Germinal center (tissue), 1 donor: ENCODE measurements around the gene VTI1A.
"Not testable (repeated sequence)": the region's sequence is repeated elsewhere in the genome, so short reads cannot be mapped to it uniquely, and the experiment has no call there.

Source experiments
- DNase-seq: peaks from one replicate; pipeline ENCODE4 v3.0.0; 2012; ENCODE audit warnings: mixed read lengths, low spot score

VTI1A gene

GRCh38 chr10:112446855-112447619 lies at the start of gene VTI1A, which contains the start of gene ZDHHC6:
Gene VTI1A (plus strand): TSS chr10:112447215. CDS start chr10:112447374, 159 bp downstream.
Gene ZDHHC6 (minus strand): TSS chr10:112446914. CDS start chr10:112445436, 1,478 bp downstream.
- peak; percentile 78 for DNase-seq

DNA sequence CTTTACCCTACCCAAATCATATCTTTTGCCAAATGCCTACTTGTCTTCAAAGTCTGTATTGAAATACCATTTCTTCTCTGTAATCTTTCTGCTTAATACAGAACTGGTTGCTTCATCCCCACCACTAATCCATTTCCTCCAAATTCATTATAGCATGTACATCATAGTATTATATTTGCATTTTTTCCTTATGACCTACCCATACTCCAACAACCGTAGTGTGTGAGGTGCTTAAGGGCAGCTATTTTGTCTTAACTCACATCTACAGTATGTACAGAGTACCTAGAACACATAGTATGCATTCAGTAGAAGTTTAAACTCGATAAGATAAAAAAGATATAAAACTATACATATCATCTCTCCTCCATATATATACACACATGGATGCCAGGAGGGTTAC lies 49.4 kb upstream of the VTI1A start:
- DNase-seq, result no peak

- DNase-seq, result no peak
Observed at GRCh38 chr10:112402917-112403316, 44.1 kb upstream of the VTI1A start.

GRCh38 chr10:112404617-112405016 lies 42.4 kb upstream of the VTI1A start:
- DNase-seq, result no peak

DNA sequence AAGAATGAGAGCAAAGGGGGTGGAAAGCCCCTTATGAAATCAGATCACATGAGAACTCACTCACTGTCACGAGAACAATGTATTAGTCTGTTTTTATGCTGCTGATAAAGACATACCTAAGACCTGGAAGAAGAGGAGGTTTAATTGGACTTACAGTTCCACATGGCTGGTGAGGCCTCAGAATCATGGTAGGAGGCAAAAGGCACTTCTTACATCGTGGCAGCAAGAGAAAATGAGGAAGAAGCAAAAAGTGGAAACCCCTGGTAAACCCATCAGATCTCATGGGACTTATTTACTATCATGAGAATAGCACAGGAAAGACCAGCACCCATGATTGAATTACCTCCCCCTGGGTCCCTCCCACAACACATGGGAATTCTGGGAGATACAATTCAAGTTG lies 40.2 kb upstream of the VTI1A start:
- not testable (repeated sequence) for DNase-seq

- no peak for DNase-seq
Observed at GRCh38 chr10:112407696-112408095, 39.3 kb upstream of the VTI1A start.

DNA sequence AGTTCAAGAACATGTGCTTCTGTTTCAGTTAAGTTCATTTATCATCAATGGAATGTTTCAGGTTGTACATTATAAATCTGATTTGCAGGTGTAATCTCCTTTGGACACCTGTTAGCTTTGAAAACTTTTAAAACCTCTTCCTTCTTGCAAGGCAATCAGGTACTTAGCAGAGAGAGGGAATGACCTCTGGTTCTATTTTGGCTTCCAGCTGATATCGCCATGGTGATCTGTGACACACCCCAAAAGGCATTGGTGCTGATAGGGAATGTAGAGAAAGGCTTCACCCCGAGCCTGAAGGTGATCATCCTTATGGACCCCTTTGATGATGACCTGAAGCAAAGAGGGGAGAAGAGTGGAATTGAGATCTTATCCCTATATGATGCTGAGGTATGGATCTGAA lies 37.7 kb upstream of the VTI1A start:
- no peak for DNase-seq

- DNase-seq, result no peak
Observed at GRCh38 chr10:112409755-112410154, 37.3 kb upstream of the VTI1A start.

DNA sequence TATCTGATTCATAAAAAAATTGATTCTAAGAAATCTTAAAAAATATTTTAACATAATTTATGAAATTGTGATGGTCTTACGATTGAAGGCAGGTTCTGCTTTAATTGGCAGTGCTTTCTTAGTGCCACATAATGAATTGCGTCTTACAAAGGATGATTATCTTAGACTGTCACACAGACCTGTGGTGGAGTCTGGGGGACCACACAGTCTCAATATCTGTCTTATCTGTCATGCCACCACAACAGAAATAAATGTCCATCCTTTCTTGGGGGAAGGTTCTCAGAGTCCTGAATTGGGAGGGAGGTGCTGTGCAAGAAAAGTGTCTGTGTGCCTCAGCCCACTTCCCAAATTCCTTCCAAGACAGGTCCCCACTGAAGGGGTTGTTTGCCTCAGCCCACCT lies 34.3 kb upstream of the VTI1A start:
- no peak for DNase-seq

GRCh38 chr10:112421731-112422130 lies 25.3 kb upstream of the VTI1A start:
- DNase-seq, result no peak

GRCh38 chr10:112424651-112425050 lies 22.4 kb upstream of the VTI1A start:
- no peak for DNase-seq

- DNase-seq, result no peak
Observed at GRCh38 chr10:112426111-112426510, 20.9 kb upstream of the VTI1A start.

GRCh38 chr10:112429147-112429546 lies 17.9 kb upstream of the VTI1A start:
- peak; percentile 60 for DNase-seq

GRCh38 chr10:112429654-112430230 lies 17.3 kb upstream of the VTI1A start:
- no peak for DNase-seq

- no peak for DNase-seq
Observed at GRCh38 chr10:112433136-112433535, 13.9 kb upstream of the VTI1A start.

DNA sequence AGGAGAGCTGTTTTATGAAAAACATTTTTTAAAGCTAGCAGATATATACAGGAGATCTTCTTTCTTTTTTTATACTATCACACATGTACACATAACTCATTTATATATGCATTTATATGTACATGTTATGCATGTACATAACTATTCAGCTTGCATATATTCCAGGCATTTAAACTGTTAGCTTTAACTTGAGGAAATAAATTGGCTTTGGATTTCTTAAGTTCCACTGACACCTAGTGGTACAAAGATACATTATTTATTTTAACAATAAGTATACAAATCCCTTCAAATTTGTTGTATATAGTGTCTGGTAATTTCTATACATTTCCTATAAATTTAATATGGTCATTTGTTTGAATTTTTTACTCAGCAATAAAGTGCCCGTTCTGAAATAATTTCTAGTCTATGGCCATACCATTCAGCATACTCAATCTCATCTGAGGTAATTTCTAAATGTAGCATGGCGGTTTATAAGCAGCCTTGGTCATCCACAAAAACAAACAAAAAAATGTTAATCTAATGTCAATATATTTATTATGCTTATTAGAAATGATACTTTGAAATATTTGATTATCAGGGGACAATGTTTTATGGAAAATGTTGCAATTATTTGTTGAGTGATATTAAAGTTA lies 11.9 kb upstream of the VTI1A start:
- DNase-seq, result peak; percentile 11

DNA sequence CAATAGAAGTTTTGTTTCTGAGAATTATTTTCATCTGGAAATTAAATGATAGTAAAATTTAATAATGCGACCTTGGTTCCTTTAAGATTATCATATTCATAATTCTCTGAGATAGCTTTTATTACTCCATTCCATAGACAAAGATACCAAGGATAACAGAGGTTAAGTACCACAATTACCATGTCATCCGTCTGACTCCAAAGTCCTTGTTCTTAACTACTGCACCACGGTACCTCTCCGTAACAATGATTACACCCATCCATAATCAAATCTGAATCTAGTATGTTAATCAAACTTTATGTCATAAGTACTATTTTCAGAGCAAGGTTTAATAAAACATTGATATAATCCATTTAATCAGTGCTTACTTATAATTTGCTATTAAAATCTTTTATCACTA lies 8.7 kb upstream of the VTI1A start:
- no peak for DNase-seq

DNA sequence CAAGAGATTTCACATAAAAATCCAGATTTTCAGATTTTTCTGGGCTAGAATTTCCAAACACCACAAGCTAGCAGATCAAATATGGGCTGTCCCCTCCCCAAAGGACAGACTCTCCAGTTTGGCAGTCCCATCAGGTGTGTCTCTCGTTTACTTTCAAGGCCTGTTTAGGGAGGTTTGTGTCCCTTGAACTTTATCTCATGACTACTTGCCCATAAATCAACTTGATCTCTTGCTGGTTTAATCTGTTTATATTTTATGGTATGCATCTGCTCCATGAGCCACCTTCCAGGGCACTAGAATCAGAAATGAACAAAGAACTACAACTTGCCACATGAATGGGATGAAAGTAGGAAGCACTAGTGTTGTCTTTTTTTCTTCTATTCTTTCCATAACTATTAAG lies 5.5 kb upstream of the VTI1A start:
- DNase-seq, result no peak

DNA sequence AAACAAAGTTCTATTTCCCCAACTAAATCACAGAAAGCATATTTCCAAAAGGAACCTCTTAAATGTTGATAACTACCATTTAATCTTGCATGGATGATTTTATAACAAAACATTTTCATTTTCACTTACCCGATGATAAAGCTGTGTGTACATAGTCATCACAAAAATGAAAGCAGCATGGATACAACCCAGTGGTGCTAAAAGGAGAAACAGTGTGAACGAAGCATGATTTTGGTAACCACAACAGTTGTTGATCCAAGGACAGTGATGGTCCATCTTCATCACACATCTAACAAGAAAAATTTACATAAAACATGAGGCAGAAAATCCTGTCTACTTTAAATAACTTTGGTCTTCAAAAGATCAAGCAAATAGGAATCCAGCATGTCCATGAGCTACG lies 5.0 kb upstream of the VTI1A start:
- no peak for DNase-seq

- peak; percentile 8 for DNase-seq
Observed at GRCh38 chr10:112446055-112446854, 760 bp upstream of the VTI1A start.

DNA sequence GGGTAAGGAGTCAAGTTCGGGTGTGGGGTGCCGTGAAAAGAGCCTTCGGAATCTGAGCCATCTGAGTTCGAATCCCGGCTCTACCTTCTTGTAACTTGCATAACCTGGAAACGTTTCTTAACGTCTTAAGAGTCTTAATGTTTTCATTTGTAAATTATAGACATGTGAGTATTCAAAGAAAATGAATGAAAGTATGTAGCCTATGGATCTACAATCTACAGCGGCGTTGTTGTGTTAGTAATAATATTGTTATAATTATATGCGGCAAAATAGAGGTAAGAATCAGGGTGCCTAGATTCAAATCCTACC lies 559 bp downstream of the VTI1A start:
- no peak for DNase-seq

DNA sequence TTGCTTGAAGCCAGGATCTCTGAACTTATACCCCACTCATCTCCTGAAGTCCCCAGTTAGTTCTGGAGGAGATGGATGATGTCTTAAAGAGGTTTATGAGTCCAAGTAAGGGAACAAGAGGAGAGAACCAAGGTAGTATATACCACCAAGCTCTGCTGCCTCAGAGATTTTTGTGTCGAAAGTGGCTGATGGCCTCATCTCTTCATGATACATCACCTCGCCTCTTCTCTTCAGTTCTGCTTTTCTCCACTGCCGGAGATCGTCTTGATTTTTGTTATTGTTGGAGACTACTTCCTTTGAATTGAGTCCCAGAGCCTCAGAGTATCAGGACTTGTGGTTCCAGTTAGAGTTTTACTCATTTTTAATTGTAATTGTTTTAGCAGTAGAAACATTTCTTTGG lies 1.9 kb downstream of the VTI1A start:
- DNase-seq, result no peak
